ENCODE measurements around the gene TWNK.

The TWNK gene

DNA sequence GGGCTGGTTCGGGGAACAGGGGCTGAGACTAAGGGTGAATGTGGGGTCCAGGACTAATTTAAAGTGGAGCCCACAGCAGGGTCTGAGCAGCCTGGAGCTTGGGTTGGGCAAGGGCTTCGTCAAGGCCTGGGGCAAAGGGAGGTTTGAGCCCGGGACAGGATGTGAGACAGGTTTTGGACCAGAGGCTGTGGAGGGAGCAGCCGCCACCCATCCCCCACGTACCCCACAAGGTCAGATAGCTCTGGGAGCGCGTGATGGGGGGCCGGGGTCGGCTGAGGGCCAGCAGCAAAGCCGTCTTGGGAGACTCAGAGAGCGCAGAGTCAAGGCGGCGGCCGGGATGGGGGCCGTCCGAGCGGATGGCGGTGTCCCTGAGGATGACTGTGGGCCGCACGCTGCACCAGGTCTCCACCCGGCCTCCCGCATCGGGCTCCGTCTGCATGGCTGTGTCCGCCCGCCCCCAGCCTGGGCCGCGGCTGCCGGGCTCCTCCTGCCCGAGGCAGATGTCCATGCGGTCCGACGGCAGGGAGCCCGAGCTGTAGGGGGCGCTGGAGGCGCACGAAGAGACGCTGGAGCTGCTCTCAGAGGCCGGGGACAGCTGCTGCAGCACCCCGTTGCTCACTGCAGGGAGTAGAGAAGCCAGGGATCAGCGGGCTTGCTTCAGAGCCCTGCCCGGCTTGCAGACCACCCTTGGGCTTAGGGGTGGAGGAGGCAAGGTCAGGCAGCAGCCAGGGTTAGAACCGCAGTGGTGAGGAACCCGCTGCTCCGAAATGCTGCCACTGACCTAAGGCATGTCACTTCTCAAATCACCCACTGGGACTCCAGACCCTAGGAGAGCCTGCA is 31.5 kb downstream of the TWNK start:
- H2AK5ac ChIP-seq (ENCODE audit: low read length): no peak overlapping the region
- WGBS (ENCODE audit: extremely low coverage, insufficient coverage, insufficient read length): no CpG with 5 or more reads among the region's 45 CpGs
- H3K36me3 ChIP-seq (ENCODE audit: control insufficient read depth in 1 of 2, insufficient read depth in 2 of 2, low read length in 2 of 2): no peaks in the 10 kb centered on the region
- H3K4me1 ChIP-seq (ENCODE audit: control insufficient read depth in 1 of 2, insufficient read depth in 2 of 2, low read length in 2 of 2): peaks cover 7 to 13% of the 10 kb centered on the region in 2 experiments
- no peak overlapping the region for H3K9ac ChIP-seq (ENCODE audit: low read length)
- peaks cover 2% of the 10 kb centered on the region for H3K9me3 ChIP-seq (ENCODE audit: insufficient read depth, low read depth, low read length)
- no peak overlapping the region for H3K27ac ChIP-seq (ENCODE audit: low read depth, low read length)
- H4K91ac ChIP-seq (ENCODE audit: low read depth, low read length): no peak overlapping the region
- no peak overlapping the region for H3K4me3 ChIP-seq (ENCODE audit: low read depth, low read length)
- peak overlapping the region; percentile 49 for H4K12ac ChIP-seq (ENCODE audit: low read depth, low read length)
- H3K79me1 ChIP-seq (ENCODE audit: low read length): no peaks in the 10 kb centered on the region
- no peak overlapping the region for H3K4ac ChIP-seq (ENCODE audit: low read depth, low read length)
- H3K4me2 ChIP-seq (ENCODE audit: low read length): peak overlapping the region; percentile 43
- H3K18ac ChIP-seq (ENCODE audit: low read length): no peak overlapping the region
- no peak overlapping the region for H3K14ac ChIP-seq (ENCODE audit: low read length)
- no peak overlapping the region for H2BK12ac ChIP-seq (ENCODE audit: low read length)
- peak overlapping the region; percentile 23 for H4K8ac ChIP-seq (ENCODE audit: low read depth, low read length)
- no peak overlapping the region for H2BK5ac ChIP-seq (ENCODE audit: low read depth, low read length, poor library complexity)
- H2AFZ ChIP-seq (ENCODE audit: insufficient read depth, low read length, poor library complexity): no peak overlapping the region
- H3K79me2 ChIP-seq (ENCODE audit: control insufficient read depth, insufficient read depth, low read length, poor library complexity): no peaks in the 10 kb centered on the region
- peak; percentile 91 to 93 for DNase-seq
- peaks cover 9% of the 10 kb centered on the region for H3K27me3 ChIP-seq (ENCODE audit: insufficient read depth, low read length)
- no peak overlapping the region for H3K23ac ChIP-seq (ENCODE audit: low read length)
- H2BK120ac ChIP-seq (ENCODE audit: insufficient read depth, low read length, poor library complexity): no peak overlapping the region

GRCh38 chr10:101019440-101019703 is 32.0 kb downstream of the TWNK start:
- Histone ChIP-seq H2BK5ac (ENCODE audit: low read depth, low read length, poor library complexity) (no peak overlapping the region), H3K23ac (ENCODE audit: low read length) (no peak overlapping the region), H2BK120ac (ENCODE audit: insufficient read depth, low read length, poor library complexity) (no peak overlapping the region), H2BK12ac (ENCODE audit: low read length) (no peak overlapping the region), H3K36me3 (ENCODE audit: control insufficient read depth in 1 of 2, insufficient read depth in 2 of 2, low read length in 2 of 2) (no peaks in the 10 kb centered on the region), H3K4me1 (ENCODE audit: control insufficient read depth in 1 of 2, insufficient read depth in 2 of 2, low read length in 2 of 2) (peaks cover 7 to 13% of the 10 kb centered on the region in 2 experiments), H3K4me3 (ENCODE audit: low read depth, low read length) (no peak overlapping the region), H3K79me2 (ENCODE audit: control insufficient read depth, insufficient read depth, low read length, poor library complexity) (no peaks in the 10 kb centered on the region), H3K4ac (ENCODE audit: low read depth, low read length) (no peak overlapping the region), H2AFZ (ENCODE audit: insufficient read depth, low read length, poor library complexity) (no peak overlapping the region), H2AK5ac (ENCODE audit: low read length) (no peak overlapping the region), H3K9ac (ENCODE audit: low read length) (no peak overlapping the region), H3K4me2 (ENCODE audit: low read length) (no peak overlapping the region), H3K9me3 (ENCODE audit: insufficient read depth, low read depth, low read length) (peaks cover 2% of the 10 kb centered on the region), H3K27me3 (ENCODE audit: insufficient read depth, low read length) (peaks cover 9% of the 10 kb centered on the region), H4K8ac (ENCODE audit: low read depth, low read length) (no peak overlapping the region), H4K91ac (ENCODE audit: low read depth, low read length) (no peak overlapping the region), H3K27ac (ENCODE audit: low read depth, low read length) (no peak overlapping the region), H4K12ac (ENCODE audit: low read depth, low read length) (no peak overlapping the region), H3K18ac (ENCODE audit: low read length) (no peak overlapping the region), H3K14ac (ENCODE audit: low read length) (no peak overlapping the region), H3K79me1 (ENCODE audit: low read length) (no peaks in the 10 kb centered on the region)
- no CpG with 5 or more reads among the region's 2 CpGs for WGBS (ENCODE audit: extremely low coverage, insufficient coverage, insufficient read length)
- no peak for DNase-seq

- no peak overlapping the region for H3K27ac ChIP-seq (ENCODE audit: low read depth, low read length)
- no peaks in the 10 kb centered on the region for H3K79me1 ChIP-seq (ENCODE audit: low read length)
These were observed 33.2 kb downstream of the TWNK start for GRCh38 chr10:101020427-101021075.

DNA sequence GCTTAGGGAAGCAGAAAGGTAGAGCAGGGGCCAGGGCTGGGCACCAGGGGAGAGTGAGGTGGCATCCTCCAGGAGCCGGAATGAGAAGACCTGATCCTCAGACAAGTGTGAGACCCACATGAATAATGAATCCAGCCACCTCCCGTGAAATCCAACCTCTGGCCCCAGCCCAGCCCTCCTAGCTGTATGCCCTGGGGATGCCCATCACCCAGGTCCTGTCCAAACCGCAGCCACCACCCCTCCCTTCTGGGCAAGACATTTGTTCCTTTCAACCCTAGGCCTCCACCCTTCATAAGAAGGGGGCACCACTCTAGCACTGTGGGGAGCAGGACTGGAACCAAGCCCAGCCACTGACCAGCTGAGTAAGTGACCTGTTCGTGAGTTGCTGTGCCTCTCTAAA is 33.9 kb downstream of the TWNK start:
- no peaks in the 10 kb centered on the region for H3K36me3 ChIP-seq (ENCODE audit: control insufficient read depth in 1 of 2, insufficient read depth in 2 of 2, low read length in 2 of 2)
- H2AK5ac ChIP-seq (ENCODE audit: low read length): no peak overlapping the region
- peaks cover 9% of the 10 kb centered on the region for H3K27me3 ChIP-seq (ENCODE audit: insufficient read depth, low read length)
- no peak overlapping the region for H4K8ac ChIP-seq (ENCODE audit: low read depth, low read length)
- no peak overlapping the region for H2BK120ac ChIP-seq (ENCODE audit: insufficient read depth, low read length, poor library complexity)
- H3K9ac ChIP-seq (ENCODE audit: low read length): no peak overlapping the region
- peaks cover 2% of the 10 kb centered on the region for H3K9me3 ChIP-seq (ENCODE audit: insufficient read depth, low read depth, low read length)
- no CpG with 5 or more reads among the region's 4 CpGs for WGBS (ENCODE audit: extremely low coverage, insufficient coverage, insufficient read length)
- H2AFZ ChIP-seq (ENCODE audit: insufficient read depth, low read length, poor library complexity): no peak overlapping the region
- H2BK5ac ChIP-seq (ENCODE audit: low read depth, low read length, poor library complexity): no peak overlapping the region
- no peak overlapping the region for H3K14ac ChIP-seq (ENCODE audit: low read length)
- no peaks in the 10 kb centered on the region for H3K79me1 ChIP-seq (ENCODE audit: low read length)
- peaks cover 7 to 13% of the 10 kb centered on the region in 2 experiments for H3K4me1 ChIP-seq (ENCODE audit: control insufficient read depth in 1 of 2, insufficient read depth in 2 of 2, low read length in 2 of 2)
- no peak overlapping the region for H3K4ac ChIP-seq (ENCODE audit: low read depth, low read length)
- DNase-seq: no peak
- H3K27ac ChIP-seq (ENCODE audit: low read depth, low read length): no peak overlapping the region
- no peaks in the 10 kb centered on the region for H3K79me2 ChIP-seq (ENCODE audit: control insufficient read depth, insufficient read depth, low read length, poor library complexity)
- no peak overlapping the region for H3K23ac ChIP-seq (ENCODE audit: low read length)
- H3K4me2 ChIP-seq (ENCODE audit: low read length): no peak overlapping the region
- no peak overlapping the region for H3K18ac ChIP-seq (ENCODE audit: low read length)
- H3K4me3 ChIP-seq (ENCODE audit: low read depth, low read length): no peak overlapping the region
- H4K91ac ChIP-seq (ENCODE audit: low read depth, low read length): no peak overlapping the region
- H4K12ac ChIP-seq (ENCODE audit: low read depth, low read length): no peak overlapping the region
- no peak overlapping the region for H2BK12ac ChIP-seq (ENCODE audit: low read length)

More at GRCh38 chr10:101020427-101021075, 33.2 kb downstream of the TWNK start:
- Histone ChIP-seq H3K14ac (ENCODE audit: low read length) (no peak overlapping the region), H3K4me1 (ENCODE audit: control insufficient read depth in 1 of 2, insufficient read depth in 2 of 2, low read length in 2 of 2) (peaks cover 7 to 13% of the 10 kb centered on the region in 2 experiments), H2BK5ac (ENCODE audit: low read depth, low read length, poor library complexity) (no peak overlapping the region), H4K91ac (ENCODE audit: low read depth, low read length) (no peak overlapping the region), H3K4ac (ENCODE audit: low read depth, low read length) (no peak overlapping the region), H2BK12ac (ENCODE audit: low read length) (no peak overlapping the region), H3K36me3 (ENCODE audit: control insufficient read depth in 1 of 2, insufficient read depth in 2 of 2, low read length in 2 of 2) (no peaks in the 10 kb centered on the region), H3K23ac (ENCODE audit: low read length) (no peak overlapping the region), H3K27me3 (ENCODE audit: insufficient read depth, low read length) (peaks cover 9% of the 10 kb centered on the region), H4K8ac (ENCODE audit: low read depth, low read length) (no peak overlapping the region), H3K18ac (ENCODE audit: low read length) (no peak overlapping the region), H3K4me3 (ENCODE audit: low read depth, low read length) (no peak overlapping the region), H3K9me3 (ENCODE audit: insufficient read depth, low read depth, low read length) (peaks cover 2% of the 10 kb centered on the region), H2AK5ac (ENCODE audit: low read length) (no peak overlapping the region), H2BK120ac (ENCODE audit: insufficient read depth, low read length, poor library complexity) (no peak overlapping the region), H3K9ac (ENCODE audit: low read length) (no peak overlapping the region), H2AFZ (ENCODE audit: insufficient read depth, low read length, poor library complexity) (no peak overlapping the region), H3K79me2 (ENCODE audit: control insufficient read depth, insufficient read depth, low read length, poor library complexity) (no peaks in the 10 kb centered on the region), H3K4me2 (ENCODE audit: low read length) (no peak overlapping the region), H4K12ac (ENCODE audit: low read depth, low read length) (no peak overlapping the region)
- WGBS (ENCODE audit: extremely low coverage, insufficient coverage, insufficient read length): no CpG with 5 or more reads among the region's 10 CpGs
- peak in 1 of 2 donors; percentile 22 for DNase-seq
